HL-60/S4 (cell line): Measurements from ENCODE around the gene SLC25A48.
"Not testable (repeated sequence)": the region's sequence is repeated elsewhere in the genome, so short reads cannot be mapped to it uniquely, and the experiment has no call there.

Experiments used
- in situ Hi-C: fragments of 300-500 bp; cut with MboI; formaldehyde crosslinking; loops from 2 replicates; pipeline ENCODE4 v1.14.3; 2022; ENCODE audit warnings: low sequenced_read_pairs

Gene SLC25A48

DNA sequence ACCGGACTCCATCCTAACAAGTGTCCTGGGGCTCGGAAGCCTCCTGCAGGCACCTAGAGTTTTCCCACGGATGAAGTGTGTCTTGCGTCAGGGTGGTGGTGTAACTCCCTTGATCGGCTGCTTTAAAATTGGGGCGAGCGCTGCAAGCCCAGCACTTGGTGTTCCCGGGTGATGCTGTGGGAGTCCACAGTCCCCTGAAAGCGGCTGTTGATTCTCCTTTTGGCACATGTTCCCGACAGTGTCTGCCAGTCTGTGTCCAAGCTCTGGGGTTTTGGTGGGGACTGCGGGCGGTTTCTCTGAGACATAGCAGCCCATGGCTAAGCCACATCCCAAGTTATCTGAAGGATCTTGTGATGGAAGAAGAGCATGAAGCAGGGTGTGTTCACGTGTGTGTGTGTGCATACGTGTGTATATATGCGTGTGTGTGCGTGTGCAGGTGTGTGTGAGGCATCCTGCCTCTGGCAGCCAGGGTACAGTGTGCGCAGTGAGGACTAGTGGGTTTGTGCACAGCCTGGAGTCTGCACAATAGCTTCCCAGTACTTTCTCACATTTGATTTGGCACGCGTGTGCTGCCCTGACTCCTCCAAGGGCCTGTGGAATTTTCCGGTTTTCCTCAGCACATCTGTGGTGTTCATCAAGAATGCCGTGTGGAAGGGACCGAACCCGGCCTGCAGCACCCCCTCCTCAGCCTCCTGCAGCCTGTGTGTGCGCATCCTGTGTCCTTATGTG is 16.9 kb downstream of the SLC25A48 start:
- in situ Hi-C loops, result no loop called here

DNA sequence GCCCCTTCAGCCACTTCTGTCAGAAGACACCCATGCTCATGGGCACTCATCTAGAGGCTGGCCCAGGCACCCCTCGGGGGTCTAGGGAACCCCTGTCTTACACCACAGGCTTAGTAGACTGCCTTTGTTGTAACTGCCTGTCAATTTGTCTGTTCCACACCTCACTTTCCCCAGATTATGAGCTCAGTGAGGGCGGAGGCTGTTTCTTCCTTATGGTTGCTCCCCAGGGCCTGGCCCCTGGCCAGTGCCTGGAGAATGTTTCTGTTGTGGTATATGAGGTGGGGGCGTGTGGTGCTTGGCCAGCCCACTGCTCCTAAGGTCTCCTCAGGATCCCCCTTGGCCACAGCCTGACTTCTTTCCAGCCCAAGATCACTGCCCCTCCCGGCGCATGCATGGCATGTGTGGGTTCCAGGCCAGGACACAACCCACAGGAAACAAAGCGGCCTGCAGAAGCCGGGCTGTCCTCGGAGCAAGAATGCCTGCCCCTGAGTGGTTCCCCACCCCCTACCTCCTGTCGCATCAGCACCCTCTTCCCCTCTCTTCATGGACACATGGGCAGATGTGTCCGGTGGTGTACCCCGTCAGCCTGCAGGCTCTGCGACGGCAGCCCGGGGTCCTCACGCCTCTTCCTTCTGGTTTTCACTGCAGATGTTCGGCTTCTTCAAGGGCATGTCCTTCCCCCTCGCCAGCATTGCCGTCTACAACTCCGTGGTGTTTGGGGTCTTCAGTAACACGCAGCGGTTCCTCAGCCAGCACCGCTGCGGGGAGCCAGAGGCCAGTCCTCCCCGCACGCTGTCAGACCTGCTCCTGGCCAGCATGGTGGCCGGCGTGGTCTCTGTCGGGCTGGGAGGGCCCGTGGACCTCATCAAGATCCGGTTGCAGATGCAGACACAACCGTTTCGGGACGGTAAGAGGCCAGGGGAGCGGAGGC is 17.7 kb downstream of the SLC25A48 start:
- in situ Hi-C loops, result no loop called here

DNA sequence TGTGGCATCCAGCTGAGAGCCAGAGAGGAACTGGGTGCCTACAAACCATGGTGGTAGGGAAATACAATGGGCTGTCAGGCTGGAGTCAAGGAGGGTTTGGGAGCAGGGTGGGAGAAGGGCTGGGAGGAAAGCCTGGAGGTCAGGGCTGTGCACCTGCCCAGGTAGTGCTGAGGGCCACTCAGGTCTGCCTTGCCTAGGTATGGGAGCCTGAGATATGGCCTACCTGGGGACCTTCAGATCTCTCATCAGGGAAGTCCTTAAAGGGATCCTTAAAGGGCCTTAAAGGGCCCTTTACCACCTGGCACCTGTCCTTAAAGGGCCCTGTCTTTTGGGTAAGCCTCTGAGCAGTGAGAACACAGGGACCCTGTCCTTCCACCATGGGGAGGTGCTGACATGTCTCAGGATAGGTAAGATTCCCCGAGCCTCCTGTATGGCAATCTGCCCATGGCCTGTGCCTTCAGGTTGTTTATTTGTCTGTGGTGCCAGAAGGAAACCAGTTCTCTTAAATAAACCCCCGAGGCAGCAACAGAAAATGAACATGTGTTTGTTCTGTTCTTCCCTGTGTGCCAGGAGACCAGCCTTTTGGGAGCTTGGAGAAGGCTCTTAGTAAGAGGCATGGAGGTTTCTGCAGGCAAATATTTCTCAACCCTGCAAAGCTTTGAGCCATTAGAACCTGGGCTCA is 23.3 kb downstream of the SLC25A48 start:
- in situ Hi-C loops, result no loop called here

DNA sequence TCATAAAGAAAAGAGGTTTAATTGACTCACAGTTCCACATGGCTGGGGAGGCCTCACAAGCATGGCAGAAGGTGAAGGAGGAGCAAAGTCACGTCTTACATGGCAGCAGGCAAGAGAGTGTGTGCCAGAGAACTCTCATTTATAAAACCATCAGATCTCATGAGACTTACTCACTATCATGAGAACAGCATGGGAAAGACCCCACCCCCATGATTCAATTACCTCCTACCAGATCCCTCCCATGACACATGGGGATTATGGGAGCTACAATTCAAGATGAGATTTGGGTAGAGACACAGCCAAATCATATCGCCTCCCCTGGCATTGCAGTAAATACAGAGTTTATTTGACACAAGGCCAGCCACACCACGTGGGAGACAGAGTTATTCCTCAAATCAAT is 24.7 kb downstream of the SLC25A48 start:
- in situ Hi-C loops, result not testable (repeated sequence)

DNA sequence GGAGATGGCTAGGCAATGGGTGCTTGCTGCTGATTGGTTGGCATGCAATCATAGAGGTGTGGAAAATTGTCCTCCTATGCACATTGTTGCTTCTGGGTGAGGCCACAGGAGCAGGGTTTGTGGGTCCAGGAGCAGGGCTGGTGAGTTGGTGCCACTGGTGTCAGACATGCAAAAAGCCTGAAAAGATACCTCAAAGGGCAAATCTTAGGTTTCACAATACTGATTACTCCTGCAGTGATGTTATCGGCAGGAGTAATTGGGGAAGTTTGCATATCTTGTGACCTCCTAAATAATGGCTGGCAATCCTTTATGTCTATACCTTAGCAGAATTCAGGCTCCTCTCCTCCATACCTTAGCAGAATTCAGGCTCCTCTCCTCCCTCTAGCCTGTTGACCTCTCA is 25.2 kb downstream of the SLC25A48 start:
- in situ Hi-C loops, result no loop called here

DNA sequence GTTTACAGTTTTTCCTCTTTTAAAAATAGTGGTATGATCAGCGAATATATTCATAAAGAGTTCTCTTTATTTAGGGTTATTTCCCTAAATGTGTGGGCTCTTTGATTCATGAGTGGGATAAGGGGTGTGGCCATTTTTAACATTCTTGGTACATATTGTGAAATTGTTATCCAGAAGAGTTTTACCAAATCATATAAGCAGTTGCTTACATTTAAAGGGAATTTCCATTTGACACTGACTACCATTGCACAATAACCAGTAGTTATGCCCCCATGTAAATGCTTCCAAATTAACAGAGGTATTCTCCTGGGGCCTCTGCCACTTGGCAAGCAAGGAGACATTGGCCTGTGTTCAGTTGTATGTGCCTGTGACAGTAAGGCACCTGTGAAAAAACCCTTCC is 27.2 kb downstream of the SLC25A48 start:
- in situ Hi-C loops, result no loop called here

DNA sequence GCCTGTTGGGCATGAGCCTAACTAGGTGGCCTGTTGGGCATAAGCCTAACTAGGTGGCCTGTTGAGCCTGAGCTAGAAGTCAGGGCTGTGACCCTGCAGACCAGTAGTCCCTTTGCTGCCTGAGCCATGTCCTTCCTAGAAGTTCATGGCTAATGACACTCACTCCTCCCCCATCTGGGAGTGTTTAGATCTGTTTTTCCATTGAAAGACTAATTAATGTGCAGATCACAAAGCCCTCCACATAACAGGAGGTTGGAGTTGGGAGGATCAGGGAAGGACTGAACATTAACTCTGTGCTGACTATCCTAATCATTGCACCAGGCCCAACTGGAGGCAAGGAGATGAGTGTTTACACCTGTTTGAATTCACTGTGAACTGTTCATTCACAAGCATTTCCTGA is 27.6 kb downstream of the SLC25A48 start:
- in situ Hi-C loops, result no loop called here

DNA sequence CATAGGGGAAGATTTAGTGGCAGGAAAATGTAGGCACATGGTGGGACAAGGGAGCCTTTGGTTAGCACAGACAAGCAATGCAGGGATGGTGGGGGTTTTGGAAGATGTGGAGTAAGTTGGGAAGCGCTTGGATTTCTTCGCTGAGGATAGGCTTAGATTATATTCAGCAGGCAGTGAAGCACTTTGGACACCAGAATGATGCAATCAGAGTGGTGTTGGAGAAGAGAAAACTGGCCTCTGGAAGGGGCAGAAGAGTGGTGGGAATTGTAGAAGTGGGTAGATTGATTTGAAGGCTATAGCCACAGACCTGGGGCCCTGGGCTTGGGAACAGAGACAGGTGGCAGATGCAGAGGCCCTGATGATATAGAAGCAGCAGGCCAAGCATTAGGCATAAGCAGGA is 28.3 kb downstream of the SLC25A48 start:
- in situ Hi-C loops, result no loop called here

DNA sequence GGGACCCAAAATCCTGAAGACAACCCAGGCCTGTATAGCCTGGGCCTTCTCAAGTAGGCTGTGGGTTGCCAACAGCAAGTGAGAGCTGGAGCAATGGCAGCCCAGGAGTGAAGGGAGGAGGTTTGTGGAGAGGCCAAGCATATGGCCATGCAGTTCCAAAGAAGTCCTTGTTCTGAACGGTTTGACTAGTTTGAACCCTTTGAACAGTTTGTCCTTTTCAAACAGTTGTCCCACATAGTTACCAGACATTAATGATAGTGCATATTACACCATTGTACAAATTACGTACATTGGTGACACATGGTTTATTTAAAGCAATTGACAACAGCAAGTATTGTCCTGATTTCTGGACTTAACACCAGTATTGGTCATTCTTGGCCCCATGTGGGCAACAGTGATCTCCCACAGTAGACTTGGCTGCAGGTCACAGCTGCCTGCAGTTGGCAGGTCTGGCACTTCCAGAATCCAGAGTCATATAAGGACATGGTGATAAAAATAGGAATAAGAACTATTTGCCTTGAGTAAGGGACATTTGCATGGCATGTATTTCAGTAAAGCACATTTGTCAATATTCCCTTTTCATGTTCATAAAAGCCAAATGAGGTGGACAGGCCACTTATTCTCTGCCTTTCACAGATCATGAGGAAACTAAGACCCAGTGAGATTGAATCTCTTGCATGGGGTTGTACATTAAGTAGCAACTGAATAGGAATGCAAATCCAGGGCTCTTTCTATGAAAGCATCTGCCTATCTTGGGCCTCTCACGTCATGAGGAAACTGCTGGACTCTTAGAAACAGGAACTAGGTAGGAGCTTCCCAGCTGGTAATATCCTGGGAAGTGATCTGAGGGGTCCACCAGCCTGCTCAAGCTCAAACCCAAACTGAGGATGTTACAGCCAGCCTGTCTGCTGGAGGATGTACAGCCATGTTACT is 30.3 kb downstream of the SLC25A48 start:
- in situ Hi-C loops, result no loop called here

DNA sequence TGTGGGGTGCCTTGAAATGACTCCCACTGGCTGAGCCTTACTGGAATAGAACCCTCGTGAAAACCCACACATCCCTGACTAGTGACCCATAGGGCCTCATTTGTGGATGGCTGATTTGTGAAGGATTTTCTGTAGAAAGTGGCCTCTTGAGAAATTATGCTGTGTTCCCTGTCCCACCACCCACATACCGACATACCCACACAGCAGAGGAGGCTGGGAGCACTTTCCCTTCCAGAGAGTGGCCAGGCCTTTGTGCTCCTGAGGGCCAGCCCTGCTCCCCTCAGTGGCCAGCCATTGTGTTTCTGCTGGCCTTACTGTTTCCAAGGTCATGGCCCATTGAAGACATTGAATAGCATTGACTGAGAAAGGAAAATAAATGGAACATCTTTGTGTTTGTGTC is 31.6 kb downstream of the SLC25A48 start:
- in situ Hi-C loops, result no loop called here

DNA sequence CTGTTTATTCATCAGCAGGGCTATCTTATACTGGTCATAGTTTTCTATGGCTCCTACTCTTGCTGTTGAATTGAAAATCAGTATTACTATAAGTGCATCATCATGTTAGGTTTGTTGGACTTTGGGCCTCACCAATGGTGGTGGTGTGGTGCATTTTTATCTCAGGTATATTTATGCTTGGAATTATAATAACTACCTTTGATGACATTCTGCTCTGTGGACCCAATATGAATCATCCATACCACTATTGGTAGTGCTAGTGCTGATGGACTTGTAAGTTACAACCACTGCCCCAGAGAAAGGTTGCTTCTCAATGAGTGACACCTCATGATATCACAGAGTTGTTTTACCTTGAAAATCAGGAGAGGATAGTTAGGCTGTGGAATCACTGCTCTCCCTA is 33.1 kb downstream of the SLC25A48 start:
- in situ Hi-C loops, result no loop called here

DNA sequence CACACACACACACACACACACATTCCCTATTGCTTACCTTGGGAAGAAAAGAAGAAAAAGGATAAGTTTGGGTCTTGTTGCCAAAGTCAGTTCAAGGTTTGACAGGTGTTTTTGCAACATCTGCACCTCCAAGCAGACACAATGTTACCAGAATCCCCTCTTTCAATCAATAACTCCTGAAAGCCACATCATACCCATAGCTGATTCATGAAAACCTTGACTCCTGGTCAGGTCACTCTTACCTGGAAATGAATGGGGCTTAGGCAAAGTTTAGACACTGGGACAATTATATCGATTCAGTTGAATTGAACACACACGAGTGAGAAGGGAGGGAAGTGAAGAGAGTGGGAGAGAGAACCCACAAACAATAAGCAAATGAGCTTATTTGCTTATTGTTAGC is 34.2 kb downstream of the SLC25A48 start:
- in situ Hi-C loops, result no loop called here

DNA sequence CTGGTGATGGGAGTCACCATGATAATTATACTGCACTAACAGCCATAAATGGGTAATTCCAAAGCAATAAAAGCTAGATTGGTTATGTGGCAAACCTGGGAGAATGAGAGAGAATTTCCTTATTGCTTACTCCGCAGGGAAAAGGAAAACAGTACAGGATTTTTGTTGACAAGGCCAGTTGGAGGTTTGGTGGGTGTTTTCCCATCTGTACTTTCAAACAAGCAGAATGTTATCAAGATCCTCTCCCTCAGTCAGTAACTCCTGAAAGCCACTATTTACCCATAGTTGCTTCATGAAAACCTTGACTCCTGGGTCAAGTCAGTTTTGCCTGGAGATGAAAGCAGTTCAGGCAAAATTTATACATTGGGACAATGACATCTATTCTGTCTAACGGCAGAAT is 34.8 kb downstream of the SLC25A48 start:
- in situ Hi-C loops, result no loop called here

DNA sequence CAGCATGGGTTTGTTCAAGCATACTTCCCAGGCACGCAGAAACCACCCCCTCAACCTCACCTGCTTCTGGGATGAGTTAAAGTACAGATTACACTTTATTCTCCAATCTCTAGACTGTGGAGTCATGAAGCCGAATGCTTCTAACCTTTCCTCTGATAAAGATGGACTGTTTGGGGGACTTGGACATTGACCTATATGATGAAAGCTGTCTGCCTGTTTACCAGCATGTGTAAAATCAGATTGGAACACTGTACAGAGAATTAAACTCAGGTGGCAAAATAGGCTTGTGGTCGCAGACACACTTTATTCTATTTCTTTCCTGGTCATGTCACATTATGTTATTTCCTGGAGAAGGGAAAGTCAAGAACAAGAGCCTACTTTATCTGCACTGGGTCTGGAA is 35.5 kb downstream of the SLC25A48 start:
- in situ Hi-C loops, result no loop called here

DNA sequence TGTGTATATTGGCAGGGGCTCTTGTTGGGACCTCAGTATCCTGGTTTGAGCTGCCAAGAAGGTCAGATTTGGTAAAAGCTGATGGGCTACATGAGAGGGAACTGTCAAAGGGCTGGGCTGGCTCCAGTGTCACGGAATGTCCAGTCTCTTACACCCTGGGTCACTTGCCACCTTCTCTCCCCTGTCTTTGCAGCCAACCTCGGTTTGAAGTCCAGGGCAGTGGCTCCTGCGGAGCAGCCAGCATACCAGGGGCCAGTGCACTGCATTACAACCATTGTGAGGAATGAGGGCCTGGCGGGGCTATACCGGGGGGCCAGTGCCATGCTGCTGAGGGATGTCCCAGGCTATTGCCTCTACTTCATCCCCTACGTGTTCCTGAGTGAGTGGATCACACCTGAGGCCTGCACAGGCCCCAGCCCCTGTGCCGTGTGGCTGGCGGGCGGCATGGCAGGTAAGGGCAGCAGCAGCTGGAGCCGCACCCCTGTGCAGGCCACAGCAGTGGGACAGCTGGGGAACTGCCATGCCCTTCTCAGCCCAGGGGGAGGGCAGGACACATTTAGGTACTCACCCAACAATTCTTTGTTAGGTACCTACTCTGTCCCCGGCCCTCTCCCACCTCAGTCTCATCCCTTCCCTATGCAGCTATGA is 36.9 kb downstream of the SLC25A48 start:
- in situ Hi-C loops, result no loop called here

DNA sequence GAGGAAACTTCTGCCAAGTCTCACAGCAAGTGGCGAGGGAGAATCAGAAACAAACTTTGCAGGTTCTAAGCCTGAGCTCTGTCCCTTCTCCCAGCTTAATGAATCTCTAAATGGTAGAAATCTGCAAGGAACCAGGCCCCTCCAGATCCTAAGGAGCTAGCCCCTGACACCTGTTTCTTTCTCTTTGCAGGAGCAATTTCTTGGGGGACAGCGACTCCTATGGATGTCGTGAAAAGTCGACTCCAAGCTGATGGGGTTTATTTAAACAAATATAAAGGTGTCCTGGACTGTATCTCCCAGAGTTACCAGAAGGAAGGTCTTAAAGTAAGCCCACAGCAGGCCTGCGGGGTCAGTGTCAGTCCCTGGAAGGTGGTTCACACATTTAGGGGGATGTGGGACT is 39.4 kb downstream of the SLC25A48 start:
- in situ Hi-C loops, result no loop called here

DNA sequence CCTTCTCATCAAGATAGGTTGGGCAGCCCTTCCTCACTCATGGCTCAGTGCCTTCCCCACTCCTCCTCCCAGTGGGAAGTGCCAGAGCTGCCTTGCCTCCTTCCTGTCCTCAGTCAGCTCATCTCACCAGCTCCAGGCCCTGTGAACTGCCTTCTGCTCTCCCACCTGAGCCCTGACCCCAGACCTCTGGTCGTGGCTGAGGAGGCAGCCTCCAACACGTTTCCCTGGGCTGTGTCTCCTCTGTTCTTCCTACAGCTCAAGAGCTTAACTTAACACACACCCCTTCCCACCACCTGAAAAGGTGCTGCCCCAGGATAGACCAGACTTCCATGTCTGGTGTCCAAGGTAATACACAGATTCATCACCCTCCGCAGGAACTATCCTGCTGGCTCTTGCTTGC is 40.0 kb downstream of the SLC25A48 start:
- in situ Hi-C loops, result no loop called here

DNA sequence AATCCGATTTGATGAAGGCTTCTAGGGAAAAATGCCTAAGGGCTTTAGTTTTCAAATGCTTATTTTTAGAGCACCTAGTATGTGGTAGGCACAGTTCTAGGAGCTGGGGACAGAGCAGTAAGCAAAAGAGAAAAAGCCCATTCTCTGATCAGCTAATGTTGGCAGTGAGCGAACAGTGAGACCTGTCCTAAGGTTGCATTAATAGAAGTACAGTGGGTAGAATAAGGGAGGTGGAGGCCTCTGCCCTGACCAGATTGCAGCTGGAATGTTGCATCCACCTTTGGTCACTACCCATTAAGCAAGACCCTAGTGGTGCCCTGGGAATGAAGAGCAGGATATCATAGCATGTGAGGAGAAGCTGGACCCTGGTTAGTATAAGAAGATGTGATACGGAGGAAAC is 41.1 kb downstream of the SLC25A48 start:
- in situ Hi-C loops, result loop anchor here (25.0 kb wide), 1 partner anchor 337 kb away; no protein-coding TSS in a partner anchor

DNA sequence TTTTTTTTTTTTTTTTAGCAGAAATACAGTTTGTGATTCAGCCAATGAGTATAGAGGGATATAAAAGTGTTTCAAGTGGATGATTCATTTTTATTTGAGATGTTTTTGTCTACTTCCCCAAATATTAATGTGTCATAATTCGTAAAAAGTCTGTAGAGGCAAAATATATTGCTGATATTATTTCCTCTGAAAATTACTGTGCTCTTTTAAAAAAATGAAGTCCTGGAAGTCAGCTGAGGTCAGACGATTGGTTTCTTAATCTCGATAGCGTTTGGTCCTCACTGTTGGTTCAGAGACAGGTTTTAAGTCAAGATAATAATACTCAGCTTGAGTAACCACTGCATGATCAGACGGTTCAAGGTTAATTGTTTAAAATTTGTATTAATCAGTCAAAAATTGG is 41.7 kb downstream of the SLC25A48 start:
- in situ Hi-C loops, result loop anchor here (25.0 kb wide), 1 partner anchor 336 kb away; no protein-coding TSS in a partner anchor
